HG03045 (cell line): ENCODE results near the gene FAM163B.
"Not testable (repeated sequence)": the region's sequence is repeated elsewhere in the genome, so short reads cannot be mapped to it uniquely, and the experiment has no call there.

Experiments
- ATAC-seq: cut with Tn5 transposase; IDR thresholded peaks from one replicate; pipeline ENCODE4 v1.9.1; 2021; ENCODE audit warnings: mild to moderate bottlenecking, moderate library complexity; ENCODE audit not compliant: unreplicated experiment

The FAM163B gene

DNA sequence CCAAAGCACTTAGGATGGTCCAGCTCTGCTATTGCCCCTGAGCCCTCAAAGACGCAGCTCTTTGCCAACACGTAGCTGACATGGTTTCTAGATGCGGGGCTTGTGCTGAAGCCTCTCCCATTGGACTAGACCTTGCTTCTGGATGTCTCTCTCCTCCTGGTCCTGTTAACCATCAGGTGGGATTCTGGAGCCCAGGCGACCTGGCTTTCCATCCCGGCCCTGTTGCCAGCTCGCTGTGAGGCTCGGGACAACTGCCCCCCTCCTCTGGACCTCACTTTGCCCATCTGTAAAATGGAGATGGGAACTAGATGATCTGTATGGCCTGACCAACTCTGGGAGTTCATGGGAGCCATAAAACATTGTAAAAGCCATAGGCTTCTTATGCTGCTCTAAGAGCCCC, 31.0 kb upstream of the FAM163B start:
- ATAC-seq, result no peak

DNA sequence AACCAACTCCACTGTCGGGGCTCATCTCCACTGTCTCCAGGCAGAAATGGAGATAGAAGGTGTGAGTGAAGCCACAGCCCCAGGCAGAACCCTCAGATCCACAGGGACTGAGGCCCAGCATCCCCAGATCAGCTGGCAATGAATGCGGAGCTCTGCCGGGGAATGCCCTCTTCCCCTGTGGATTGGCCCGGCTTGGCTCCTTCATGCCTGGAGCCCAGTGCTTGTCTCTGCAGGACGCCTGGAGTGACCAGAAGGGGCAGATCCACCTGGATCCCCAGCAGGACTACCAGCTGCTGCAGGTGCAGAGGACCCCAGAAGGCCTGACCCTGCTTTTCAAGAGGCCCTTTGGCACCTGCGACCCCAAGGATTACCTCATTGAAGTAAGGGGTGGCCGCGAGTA, 30.4 kb upstream of the FAM163B start:
- ATAC-seq, result no peak

DNA sequence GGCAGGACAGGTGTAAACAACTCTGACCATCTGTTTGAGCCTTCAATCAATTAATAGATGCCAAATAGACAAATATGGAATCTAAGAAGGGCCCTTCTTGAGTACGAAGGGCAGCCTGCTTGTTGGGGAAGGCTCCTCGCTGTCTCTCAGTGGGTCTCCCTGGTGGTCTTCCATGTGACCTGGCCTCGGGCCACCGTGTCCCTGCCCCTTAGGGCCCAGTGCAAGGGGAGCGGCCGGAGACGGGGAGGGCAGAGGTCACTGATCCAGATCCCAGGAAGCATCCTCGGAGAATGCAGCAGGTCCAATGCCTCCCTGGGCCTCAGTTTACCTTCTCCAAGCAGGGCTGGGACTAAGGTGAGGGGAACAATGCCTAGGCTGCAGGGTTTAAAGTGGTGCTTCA, 29.5 kb upstream of the FAM163B start:
- no peak for ATAC-seq

DNA sequence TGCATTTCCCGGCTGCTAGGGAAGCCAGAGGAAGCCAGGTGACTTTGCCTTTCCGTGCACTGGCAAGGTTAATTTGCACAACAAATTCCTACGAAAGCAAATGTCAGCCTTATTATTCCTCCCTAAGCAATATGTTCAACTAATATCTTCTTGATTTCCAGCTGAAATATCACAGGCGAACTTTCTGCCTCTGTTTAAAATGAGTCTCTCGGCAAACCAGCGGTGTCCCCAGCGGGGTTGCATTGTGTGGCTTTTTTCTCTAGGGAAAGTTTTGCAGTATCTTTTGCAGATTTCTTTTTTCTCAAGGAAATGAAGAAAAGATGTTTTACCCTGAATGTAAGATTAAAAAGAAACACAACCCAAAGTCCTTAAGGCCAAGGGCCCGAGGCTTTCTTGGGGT, 28.9 kb upstream of the FAM163B start:
- ATAC-seq, result no peak

DNA sequence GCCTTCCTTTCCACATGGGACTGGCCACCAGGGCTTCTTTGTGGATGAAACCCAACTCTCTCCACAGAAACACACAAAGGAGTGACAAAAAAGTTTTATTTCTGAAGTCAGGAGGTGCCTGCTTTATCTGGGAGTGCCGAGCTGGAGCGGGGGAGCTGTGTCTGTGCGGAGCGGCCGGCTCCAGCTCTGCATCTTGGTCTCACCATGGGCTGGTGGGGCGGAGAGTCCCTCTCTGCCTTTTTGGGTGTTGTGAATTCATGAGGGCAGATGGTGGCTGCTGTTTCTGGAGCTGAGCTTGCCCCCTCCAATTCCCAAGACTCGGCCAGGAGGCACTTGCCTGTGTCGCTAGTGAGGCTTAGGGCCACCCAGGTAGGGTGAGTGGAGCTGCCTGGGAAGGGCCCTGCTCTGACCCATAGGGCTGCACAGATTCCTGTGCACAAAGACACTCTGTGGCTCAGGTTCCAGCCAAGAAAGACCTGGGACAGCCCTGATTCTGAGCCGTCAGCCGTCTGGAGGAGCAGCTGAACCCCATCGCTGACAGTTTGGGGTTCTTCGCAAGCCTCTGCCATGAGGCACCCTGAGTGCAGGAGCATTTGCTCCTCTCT, 28.4 kb upstream of the FAM163B start:
- ATAC-seq, result no peak

DNA sequence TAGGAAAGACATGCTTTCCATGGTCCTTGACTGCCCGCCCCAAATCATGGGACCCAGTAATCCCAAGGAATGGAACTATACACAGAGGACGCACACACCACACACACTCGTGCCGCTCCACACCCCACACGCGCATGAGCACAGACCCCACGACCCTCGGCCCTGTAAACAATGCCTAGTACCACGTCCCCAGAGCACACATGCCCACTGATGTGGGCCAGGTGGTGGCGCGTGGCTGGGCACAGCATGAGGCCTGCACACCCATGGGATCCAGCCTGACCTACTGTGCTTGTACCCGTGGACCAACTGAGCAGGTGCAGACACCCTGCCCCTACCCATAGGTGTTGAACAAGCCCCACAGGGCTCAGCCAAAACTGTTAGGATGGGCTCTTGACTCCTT, 27.7 kb upstream of the FAM163B start:
- no peak for ATAC-seq

DNA sequence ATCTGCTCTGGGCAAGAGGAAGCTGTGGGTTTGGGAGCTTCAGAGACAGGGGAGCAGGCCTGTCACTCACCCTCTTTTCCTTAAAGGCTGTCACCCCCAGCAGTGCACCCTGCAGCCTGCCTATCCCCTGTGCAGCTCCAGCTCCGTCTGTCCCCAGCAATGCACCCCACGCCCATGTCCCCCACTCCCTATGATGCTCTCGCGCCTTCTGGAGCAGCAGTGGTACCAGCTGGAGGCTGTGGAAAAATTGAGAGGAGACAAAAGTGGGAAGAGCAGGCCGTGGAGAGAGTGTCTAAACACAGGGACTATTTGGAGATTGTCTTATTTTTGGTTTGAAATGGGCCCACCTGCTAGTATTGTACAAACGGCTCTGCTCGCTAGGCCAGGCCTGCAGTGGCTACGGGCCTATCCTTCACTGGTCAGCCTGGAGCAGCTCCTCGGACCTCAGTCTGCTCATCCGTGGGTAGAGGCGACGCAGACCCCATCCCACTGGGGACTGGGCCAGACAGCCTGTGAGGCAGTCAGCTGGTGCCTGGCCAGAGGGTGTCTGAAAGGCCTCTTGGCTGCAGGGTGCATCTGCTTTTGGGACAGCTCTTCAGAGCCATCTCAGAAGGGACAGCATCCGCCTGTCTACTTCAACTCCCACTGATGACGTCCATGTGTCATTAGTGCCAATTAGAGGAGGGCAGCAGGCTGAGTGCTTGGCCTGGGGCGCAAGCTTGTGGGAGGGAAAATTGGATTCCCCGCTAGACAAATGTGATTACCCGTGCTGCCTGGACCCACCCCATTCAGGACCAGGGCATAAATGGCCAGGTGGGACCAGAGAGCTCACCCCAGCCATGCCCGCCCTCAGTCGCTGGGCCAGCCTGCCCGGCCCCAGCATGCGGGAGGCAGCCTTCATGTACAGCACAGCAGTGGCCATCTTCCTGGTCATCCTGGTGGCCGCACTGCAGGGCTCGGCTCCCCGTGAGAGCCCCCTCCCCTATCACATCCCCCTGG, 26.6 kb upstream of the FAM163B start, which contains the start of gene DBH:
TSS of gene DBH (plus strand) at position 831 of the 999 bp plus-strand sequence. CDS start at position 840, 9 bp downstream.
- ATAC-seq, result no peak

DNA sequence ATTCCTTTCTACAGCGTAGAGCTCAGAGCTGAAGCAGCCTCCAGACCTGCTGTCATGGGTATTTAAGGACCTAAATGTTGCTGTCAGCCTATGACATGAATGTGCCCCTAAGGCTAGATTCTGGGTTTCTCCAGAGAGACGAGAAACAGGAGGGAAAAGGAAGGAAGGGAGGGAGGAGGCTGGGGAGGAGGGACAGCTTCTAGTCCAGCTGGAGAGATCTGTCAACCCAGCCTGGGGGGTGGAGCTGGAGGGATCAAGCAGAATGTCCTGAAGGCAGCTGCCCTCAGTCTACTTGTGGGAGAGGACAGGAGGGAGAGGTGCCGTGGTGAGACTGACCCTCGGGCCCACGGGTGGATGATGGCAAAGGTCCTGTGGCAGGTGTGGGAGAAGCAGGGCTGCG, 25.9 kb upstream of the FAM163B start:
- ATAC-seq, result no peak

DNA sequence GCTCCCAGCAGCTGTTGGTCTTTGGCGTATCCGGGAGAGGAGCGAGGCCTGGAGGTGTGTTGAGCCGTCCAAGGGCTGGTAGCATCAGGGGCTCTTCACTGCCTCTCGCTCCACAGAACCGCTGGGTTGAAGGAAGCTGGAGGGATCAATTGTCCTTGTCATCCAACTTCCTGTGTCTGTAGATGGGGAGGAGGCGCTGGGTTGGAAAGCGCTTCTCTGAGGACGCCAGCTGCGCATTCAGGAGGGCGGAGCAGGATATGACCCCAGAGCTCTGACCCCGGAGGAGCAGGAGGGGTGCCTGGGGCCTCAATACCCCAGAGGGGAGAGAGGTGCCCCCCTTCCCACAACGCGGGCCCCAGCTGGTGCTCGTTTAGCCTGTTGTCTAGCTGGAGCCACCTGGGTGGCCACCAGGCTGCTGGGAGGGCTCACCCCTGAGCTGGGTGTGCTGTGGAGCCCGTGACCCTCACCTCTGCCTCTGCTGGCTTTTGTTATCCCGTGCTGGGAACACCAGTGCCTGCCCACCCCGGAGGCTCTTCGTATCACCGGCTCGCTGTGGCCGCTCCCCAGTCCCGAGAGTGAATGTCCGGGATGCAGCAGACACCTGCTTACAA, 25.0 kb upstream of the FAM163B start:
- no peak for ATAC-seq

DNA sequence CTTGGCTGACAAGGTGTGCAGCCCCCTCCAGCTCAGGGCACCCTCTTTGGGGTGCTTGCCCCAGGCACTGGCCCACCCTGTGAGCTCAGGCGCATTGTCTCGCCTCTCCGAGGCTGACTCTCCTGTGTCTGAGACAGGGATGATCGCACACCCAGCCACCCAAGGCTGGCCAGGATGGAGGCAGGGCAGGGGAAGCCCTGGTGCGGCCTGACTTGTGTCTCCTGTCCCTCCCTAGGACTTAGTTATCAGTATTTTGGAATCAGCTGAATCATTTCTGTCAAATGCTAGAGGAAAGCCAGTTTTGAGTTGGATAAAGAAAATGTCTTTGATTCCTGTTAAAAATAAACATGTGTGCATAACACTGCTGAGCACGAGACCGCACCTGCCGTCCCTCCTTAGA, 24.5 kb upstream of the FAM163B start:
- no peak for ATAC-seq

DNA sequence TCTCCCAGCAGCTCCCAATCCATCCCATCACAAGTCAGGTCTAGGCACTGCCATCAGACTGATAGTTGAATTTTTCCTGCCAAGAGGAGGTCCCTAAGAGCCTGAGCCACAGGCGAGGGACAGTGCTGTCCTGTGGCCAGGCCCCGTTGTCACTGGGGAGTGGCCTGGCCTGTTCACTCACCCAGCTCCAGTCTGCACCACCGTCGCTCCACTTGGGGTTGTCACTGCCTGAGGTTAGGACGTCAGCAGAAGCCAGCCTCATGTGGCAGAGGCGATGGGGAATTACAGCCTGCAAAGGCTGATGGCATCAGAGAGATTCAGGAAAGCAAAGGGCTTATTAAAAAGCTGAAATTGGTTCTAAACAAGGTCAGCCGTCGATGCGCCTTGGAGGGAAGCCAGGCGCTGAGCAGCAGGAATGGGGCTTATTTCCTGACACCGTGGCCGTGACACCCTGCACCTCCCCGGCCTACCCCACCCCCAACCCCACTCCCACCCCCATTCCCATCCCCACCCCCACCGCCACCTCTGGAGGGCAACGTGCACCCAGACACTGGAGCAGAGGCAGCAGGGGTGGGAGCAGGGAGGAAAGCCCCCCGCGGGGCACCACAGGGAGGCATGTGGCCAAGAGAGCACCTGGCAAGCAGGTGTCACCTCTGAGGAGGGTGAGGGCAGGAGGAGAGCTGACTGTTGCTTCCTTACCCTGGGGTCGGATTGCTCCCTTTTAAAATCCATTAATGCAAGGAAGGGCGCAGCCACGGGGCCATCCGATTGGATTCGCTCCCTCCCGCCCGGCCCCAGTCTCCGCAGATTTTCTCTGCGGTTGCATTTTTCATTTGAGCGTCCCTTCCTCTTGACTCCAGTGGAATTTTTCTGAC, 23.9 kb upstream of the FAM163B start:
- no peak for ATAC-seq

DNA sequence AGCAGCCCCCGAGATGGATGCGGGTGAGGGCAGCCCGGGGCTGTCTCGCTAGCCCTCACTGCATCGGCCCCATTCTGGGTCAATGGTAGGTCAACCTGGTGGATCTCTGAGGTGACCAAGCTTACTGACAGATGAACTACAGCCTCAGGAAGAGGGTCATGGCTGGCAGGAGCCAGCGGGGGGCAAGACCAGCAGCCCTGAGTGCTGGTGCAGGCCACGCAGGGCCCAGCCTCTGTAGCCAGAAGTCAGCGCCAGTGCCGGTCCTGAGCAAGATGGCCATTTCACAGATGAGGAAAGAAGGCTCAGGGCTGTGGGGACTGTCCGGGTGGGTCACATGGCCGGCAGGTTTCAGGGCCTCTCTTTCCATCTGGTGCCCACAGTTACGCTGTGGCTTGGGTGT, 21.9 kb upstream of the FAM163B start:
- no peak for ATAC-seq

DNA sequence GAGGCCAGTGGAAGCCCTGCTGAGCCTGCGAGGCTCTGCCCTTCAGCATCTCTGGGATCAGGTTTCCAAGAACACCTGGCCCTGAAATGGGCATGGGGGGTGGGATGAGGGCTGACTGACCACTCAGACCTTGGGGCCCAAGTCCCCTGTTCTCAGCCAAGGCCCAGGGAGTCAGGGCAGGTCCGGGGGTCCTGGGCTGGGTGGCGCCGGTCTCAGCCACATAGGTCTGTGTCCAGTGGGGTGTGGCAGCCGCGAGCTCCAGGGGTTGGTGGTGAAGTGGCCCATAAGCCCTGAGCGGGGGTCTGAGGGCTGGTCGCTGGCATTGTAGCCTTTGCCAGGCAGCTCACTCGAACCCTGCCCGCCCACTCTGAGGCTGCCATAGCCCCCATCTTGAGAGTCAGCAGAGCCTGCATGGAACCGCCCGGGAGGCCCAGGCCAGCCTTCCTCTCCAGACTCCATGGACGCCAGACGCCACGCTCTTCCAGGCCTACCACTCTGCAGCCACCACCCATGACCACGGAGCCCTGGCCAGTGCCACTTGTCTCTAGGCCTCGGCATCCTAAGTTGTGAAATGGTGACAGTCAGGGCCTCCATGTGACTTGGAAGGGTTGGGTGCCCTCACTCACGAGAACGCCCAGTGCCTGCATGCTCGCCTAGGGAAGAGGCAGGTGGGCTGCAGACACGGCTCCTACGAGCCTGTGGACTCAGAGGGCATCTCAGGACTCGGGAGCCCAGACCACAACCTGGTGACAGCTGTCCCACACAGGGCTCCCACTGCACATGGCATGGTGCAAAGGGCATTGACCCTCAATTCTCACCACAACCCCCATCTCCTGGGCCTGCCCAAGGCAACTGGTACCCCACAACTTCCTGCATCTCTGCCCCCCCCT, 20.3 kb upstream of the FAM163B start:
- ATAC-seq, result no peak

DNA sequence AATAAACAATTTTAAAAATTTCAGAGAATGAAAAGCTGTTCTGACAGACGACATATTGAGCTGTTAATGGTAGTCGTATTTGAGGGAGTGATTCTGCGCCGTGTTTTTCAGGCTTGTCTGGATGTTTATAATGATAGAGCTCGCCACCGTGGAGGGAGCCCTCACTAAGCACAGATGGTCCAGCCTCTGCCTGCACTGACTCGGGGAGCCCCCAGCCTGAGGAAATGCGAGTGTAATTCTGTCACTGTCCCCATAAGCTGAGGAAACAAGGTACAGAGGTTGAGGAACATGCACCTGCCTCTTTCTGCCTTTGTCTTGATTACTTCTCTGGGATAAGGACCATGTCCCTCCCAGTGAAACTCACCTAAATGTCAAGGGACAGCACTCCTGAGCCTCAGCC, 19.6 kb upstream of the FAM163B start:
- no peak for ATAC-seq

DNA sequence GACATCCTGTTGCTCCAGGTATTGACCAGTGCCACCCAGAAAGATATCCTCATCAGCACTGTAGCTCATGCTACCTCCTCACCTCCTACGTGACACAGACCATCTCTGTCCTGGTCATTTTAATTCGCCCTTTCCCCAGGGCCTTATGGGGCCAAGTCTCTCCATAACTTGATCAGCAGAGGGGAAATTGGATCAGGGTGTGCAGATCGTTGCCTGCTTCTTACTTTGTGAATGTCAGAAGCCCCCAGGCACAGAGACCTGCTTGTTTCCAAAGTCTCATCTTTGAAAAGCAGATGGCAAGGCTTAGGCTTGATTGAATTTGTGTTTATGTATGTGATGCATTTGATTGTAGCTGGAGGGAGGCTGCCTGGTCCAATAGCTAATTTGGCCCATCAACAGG, 18.2 kb upstream of the FAM163B start:
- ATAC-seq, result no peak

DNA sequence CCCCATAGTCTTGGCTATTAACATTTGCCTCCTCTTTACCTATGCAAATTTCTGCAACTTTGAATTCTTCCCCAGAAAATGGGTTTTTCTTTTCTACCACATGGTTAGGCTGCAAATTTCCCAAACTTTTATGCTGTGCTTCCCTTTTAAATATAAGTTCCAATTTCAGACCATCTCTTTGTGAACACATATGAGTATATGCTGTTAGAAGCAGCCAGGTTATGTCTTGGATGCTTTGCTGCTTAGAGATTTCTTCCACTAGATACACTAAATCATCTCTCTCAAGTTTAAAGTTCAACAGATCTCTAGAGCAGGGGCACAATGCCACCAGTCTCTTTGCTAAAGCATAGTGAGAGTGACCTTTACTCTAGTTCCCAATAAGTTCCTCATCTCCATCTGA, 16.8 kb upstream of the FAM163B start:
- ATAC-seq, result not testable (repeated sequence)

DNA sequence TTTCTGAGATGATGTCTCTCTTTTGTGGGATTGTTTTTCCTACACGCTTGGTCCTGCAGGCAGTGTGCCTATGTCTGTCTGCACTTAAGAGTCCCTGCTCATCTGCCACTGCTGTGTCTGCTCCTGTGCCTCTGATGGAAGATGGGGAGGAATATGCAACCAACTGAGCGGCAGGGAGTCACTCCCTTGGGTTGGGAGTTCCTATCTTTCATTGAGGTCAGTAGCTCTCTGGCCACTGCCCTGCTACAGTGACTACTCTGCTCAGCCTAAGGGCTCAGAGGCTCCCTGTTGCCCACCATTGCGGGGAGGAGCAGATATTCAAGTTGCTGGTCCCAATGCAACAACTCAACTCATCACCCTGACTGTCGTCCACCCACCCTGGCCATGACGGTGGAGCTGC, 13.4 kb upstream of the FAM163B start:
- ATAC-seq, result no peak

DNA sequence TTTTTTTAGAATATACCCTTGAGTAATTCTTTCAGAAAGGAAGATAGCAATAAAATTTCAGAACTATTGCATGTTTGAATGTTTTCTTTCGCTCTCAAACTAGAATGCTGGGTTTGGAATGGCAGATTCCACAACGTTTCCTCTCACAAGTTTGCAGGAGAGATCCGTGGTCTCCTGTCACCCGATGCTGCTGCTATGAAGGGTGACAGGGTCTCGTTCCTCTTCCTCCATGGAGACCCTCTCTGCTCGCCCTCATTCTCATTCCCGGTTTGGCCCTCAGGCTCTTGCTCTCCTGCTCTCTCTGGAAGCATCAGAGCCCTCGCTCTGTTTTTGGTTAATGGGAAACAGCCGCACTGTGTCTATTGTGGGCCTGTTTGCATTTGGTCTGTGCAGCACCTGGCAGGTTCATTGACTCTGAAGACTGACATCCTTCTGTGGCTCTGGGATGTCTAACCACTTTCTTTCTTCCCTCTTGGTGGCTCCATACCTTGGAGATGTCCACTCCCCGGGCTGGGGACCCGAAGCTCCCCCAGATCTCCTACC, 12.6 kb upstream of the FAM163B start:
- ATAC-seq, result no peak

DNA sequence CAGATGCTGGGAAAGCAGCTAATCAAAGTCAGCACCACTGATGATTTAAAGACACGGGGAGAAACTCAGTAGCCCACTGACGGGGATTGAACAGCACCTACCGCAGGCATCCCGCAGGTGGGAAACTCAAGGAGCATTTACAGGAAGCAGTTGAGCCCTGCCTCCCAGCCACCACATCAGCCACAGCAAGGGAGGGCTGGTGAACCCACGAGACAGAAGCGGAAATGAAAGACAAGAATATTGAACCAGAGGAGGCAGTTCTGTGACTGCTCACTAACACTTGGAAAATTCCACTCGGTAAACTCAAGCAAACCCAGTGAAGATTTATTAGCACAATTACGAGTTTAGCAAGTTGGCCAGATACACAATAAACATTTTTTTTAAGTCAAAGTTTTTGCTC, 10.6 kb upstream of the FAM163B start:
- ATAC-seq, result no peak

DNA sequence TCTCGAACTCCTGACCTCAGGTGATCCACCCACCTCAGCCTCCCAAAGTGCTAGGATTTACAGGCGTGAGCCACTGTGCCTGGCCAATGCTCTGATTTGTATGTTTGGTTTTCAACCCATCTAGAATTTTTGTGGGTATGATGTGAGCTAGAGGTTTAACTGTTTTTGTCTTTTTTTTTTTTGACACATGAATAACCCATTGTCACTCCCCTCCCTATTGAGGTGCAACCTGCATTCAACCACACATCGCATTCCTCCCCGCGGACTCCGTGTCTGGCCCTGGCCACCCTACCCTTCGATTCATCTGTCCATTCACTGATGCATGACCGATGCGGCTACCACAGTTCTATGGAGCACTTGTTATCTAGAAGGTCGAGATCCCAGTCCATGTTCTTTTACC, 9.5 kb upstream of the FAM163B start:
- ATAC-seq, result no peak
